HG02678 (cell line): ENCODE data around the gene PKN2.
A peak's percentile ranks its signal among the peaks of the same experiment; 100 is the strongest.

Source experiments
- ATAC-seq: cut with Tn5 transposase; IDR thresholded peaks from one replicate; pipeline ENCODE4 v1.9.1; 2021; ENCODE audit warnings: mild to moderate bottlenecking, moderate library complexity; ENCODE audit not compliant: unreplicated experiment

The PKN2 gene

GRCh38 chr1:88683541-88684481 is at the start of gene PKN2:
PKN2 (plus strand) TSS chr1:88684273; CDS start chr1:88684581, 308 bp downstream.
- peak; percentile 88 for ATAC-seq

- ATAC-seq = no peak
Observed at GRCh38 chr1:88634538-88634937, 49.5 kb upstream of the PKN2 start.

- ATAC-seq = no peak
Observed at GRCh38 chr1:88640060-88640459, 44.0 kb upstream of the PKN2 start.

- no peak for ATAC-seq
Observed at GRCh38 chr1:88645886-88646285, 38.2 kb upstream of the PKN2 start.

GRCh38 chr1:88646476-88647248 is 37.4 kb upstream of the PKN2 start:
- ATAC-seq = no peak

GRCh38 chr1:88647249-88647645 is 36.8 kb upstream of the PKN2 start:
- ATAC-seq = peak; percentile 61

GRCh38 chr1:88647749-88648415 is 36.2 kb upstream of the PKN2 start:
- ATAC-seq = no peak

GRCh38 chr1:88648706-88649105 is 35.4 kb upstream of the PKN2 start:
- no peak for ATAC-seq

- ATAC-seq = no peak
Observed at GRCh38 chr1:88649932-88650331, 34.1 kb upstream of the PKN2 start.

GRCh38 chr1:88650676-88651418 is 33.2 kb upstream of the PKN2 start:
- no peak for ATAC-seq

- no peak for ATAC-seq
Observed at GRCh38 chr1:88655140-88655539, 28.9 kb upstream of the PKN2 start.

GRCh38 chr1:88655685-88656299 is 28.3 kb upstream of the PKN2 start:
- ATAC-seq = no peak

- ATAC-seq = no peak
Observed at GRCh38 chr1:88658419-88658818, 25.7 kb upstream of the PKN2 start.

GRCh38 chr1:88659552-88659951 is 24.5 kb upstream of the PKN2 start:
- ATAC-seq = no peak

GRCh38 chr1:88661188-88661587 is 22.9 kb upstream of the PKN2 start:
- ATAC-seq = no peak

- ATAC-seq = peak; percentile 39
Observed at GRCh38 chr1:88661951-88662699, 21.9 kb upstream of the PKN2 start.

GRCh38 chr1:88662723-88663122 is 21.4 kb upstream of the PKN2 start:
- ATAC-seq = peak; percentile 41

- ATAC-seq = no peak
Observed at GRCh38 chr1:88668405-88668804, 15.7 kb upstream of the PKN2 start.

- ATAC-seq = no peak
Observed at GRCh38 chr1:88670462-88670861, 13.6 kb upstream of the PKN2 start.
